Breast epithelium (tissue), 3 donors: ENCODE measurements around the gene HCN4.

Source experiments
- CTCF ChIP-seq, 3 donors: fragments of 450-650 bp; IDR thresholded peaks; one replicate each; pipeline ENCODE4 v1.5.1; 2016 to 2017; ENCODE audit warnings: antibody characterized with exemption in 3 of 3, mild to moderate bottlenecking in 3 of 3, moderate library complexity in 3 of 3
- POLR2A ChIP-seq: fragments of 450-650 bp; IDR thresholded peaks from one replicate; pipeline ENCODE4 v1.6.1; 2016; ENCODE audit warnings: antibody characterized with exemption, mild to moderate bottlenecking, moderate library complexity
- POLR2AphosphoS5 ChIP-seq, 3 donors: sonication (generic); formaldehyde crosslinking; IDR thresholded peaks; one replicate each; pipeline ENCODE4 v1.6.1; 2017; ENCODE audit warnings: antibody characterized with exemption in 3 of 3

DNA sequence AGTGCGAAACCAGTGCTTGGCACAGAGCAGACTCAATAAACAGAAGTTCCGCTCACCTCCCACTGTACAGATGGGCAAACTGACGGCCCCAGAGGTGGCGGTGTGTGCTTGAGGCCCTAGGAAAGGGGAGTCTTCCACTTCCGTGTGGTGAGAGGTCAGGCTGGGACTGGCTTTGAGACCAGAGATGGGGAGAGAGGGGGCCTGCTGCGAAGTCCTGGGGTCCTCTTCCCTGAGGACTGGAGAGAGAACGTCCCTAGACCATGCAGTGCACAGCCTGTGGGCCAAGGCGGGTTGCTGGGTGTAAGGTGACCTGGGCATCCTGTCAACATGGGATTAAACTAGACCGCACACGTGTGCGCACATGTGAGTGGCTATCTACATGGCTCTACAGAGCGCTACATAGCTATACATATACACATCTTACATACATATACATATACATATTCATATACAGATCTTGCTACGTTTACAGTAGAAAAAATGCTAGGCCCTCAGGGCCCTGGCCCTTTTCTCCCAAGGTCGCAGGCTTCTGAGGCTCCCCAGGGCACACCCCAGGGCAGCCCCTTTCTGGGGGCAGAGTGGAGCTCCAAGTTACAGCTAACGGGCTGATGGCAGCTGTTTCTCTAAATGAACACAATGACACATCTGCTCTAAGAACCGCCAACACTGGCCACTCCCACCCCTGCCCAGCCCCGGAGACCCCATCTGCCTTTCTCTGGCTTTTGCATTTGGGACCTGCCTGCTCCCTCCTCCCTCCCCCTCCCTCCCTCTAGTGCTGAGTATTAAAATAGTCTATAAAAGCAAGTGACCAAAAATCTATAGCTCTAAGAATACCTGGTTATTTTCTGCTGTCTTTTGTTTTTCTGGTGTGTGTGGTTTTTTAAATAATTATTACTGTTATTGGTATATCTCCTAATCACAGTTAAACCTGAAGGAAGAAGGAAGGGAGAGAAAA lies 47.0 kb downstream of the HCN4 start:
- TF ChIP-seq CTCF (IDR thresholded peaks at IDR 0.05) (no peak), POLR2A (no peak), POLR2AphosphoS5 (IDR thresholded peaks at IDR 0.05) (no peak)
